ENCODE results near the gene ABCA9.

GRCh38 chr17:69082696-69083095, 22.0 kb upstream of the ABCA9 start:
- TF ChIP-seq EZH2 (IDR thresholded peaks at IDR 0.05; ENCODE audit: low read depth, unreplicated experiment) (no peak), CTCF (conservative IDR thresholded peaks at IDR 0.05; ENCODE audit: low read depth in 2 of 2) (no peak), CREB1 (CRISPR knock-in tag; IDR thresholded peaks at IDR 0.05; ENCODE audit: low read depth) (no peak), POLR2AphosphoS5 (IDR thresholded peaks at IDR 0.05; ENCODE audit: low read depth) (no peak), REST (IDR thresholded peaks at IDR 0.05; ENCODE audit: unreplicated experiment) (no peak), EZH2phosphoT487 (IDR thresholded peaks at IDR 0.05; ENCODE audit: unreplicated experiment) (no peak), JUNB (IDR thresholded peaks at IDR 0.05; ENCODE audit: unreplicated experiment) (no peak), ZNF114 (CRISPR knock-in tag; IDR thresholded peaks at IDR 0.05) (no peak)
